Fibroblast of the conjunctiva (primary cell): ENCODE measurements around the gene HGFAC.

Source experiments
- DNase-seq: peaks from one replicate; pipeline ENCODE4 v3.0.0-alpha.2; 2010; ENCODE audit warnings: low read depth

The HGFAC gene

DNA sequence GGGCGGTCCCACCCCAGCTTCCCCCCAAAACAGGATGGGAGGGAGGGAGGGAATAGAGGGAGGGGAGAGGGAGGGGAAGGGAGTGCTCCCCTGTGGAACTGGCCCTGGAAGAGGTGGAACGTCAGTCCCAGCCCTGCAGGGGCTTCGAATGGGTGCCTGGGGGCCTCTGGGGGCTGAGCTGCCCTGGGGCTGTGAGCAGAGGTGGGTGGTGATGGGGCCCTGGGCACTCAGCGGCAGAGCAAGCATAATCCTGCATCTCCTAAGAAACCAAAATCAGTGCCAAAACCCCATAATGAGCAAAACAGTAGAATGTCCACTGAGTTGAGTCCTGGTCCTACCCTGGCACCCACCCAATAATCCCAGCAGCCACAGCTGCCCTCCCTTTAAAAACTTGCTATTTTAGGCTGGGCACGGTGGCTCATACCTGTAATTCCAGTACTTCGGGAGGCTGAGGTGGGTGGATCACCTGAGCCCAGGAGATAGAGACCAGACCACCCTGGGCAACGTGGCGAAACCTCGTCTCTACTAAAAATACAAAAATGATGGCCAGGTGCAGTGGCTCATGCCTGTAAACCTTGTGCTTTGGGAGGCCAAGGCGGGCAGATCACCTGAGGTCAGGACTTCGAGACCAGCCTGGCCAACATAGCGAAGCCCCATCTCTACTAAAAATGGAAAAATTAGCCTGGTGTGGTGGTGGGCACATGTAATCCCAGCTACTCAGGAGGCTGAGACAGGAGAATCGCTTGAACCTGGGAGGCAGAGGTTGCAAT, 32.4 kb downstream of the HGFAC start:
- DNase-seq = no peak

GRCh38 chr4:3475041-3475712, 33.4 kb downstream of the HGFAC start:
- DNase-seq = no peak

DNA sequence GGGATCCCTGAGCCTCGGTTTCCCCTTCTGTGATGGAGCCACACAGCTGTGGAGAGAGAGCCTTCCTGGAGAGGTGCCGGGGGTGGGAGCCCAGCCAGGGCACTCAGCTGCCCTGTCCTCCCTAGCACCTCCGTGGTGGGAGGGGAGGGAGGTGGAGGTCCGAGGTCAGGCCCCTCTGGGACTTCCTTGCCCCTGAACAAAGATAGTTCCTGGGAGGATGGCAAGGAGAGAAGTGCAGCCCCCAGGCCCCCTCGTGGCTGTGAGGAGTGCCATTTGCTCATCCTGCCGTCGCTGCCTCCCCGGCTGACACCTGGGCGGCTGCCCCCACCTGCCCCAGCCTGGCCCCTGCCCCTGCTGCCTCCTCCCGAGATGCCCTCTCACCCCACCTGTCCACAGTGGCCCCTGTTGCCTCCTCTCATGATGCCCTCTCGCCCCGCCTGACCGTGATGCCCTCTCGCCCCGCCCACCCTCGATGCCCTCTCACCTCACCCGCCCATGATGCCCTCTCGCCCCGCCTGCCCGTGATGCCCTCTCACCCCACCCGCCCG, 34.0 kb downstream of the HGFAC start:
- no peak for DNase-seq

DNA sequence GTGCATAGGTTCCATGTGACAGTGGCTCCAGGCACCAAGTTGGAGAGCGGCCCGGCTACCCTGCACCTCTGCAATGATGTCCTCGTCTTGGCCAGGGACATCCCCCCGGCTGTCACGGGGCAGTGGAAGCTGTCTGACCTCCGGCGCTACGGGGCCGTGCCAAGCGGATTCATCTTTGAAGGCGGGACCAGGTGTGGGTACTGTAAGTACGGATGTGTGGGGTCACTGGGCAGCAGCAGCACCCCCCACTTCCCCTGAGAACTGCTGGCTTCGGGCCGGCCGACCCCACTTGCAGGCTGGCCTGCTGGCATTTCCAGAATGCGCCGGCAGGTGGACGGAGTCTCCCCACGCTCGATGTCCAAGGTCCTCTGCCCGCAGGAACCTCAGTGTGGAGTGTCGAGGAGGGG, 34.6 kb downstream of the HGFAC start:
- no peak for DNase-seq

GRCh38 chr4:3476936-3477749, 35.4 kb downstream of the HGFAC start:
- DNase-seq = no peak

- DNase-seq = no peak
These were observed 36.1 kb downstream of the HGFAC start for GRCh38 chr4:3477750-3478430.

DNA sequence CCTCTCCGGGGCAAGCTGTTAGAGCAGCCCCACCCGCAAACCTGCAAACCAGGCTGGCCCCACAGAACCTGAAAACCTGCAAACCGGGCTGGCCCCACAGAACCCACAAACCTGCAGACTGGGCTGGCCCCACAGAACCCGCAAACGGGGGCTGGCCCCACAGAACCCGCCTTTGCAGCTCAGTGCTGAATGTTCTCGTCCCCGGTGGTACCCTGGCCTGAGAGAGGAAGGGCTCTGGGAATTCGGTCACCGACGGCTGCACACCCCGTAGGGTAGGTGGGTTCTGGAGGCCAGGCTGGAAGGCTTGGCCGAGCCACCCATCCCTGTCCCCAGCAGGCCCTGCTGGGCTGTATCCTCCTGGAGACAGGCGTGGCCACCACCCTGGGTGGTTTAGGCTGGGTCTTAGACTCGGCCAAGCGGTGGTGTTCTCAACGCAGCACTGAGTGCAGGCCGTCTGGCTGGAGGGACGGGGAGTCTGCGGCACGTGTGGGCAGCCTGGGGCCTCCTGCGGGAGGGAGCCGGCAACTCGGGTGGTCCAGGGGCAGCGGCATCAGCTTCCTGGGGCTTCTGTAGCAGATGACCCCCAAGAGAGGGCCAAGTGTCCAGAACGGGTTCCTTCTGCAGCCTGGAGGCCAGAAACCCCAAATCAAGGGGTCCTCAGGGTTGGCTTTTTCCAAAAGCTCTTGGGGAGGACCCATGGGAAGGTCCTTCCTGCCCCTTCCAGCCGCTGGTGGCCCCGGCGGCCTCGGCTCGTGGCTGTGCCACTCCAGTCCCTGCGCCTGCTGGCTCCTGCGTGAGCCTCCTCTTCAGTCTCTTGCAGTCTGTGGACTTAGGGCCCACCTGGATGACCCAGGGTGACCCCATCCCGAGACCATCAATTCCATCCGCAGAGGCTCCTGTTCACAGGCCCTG, 36.9 kb downstream of the HGFAC start:
- DNase-seq = no peak

DNA sequence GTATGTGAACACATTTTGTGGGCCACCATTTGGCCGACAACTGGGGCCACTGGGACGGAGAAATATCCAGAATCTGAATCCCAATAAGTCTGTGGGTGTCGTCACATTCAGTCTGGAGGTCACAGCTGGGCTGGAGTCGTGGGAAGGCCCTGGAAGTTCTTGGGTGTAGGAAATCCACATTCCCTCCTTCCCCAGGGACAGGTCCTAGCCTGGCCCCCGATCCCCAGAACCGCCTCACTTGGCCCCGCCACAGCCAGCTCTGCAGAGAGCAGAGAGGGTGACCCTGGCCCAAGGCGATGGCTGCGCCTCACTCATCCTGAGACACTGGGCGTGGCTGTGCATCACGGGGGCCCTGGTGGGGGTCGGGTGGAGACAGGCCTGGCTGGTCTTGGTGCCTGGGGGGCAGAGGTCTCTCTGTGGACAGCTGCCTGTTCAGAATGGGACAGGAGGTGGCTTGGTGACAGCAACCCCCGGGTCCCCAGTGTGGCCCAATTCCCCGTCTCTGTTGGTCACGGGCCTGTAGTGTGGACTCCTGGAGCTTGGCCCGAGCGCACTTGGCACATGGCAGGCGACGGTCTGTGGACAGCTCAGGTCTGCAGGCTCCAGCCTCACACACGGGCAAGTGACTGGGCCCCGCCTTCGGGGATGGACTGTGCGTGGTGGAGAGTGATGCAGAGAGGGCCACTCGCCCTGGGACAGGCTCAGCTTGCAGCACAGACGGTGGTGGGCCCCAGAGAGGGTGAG, 37.8 kb downstream of the HGFAC start:
- DNase-seq = no peak

- DNase-seq = peak; percentile 64
These were observed 38.9 kb downstream of the HGFAC start for GRCh38 chr4:3480528-3481112.

- DNase-seq = no peak
These were observed 39.4 kb downstream of the HGFAC start for GRCh38 chr4:3481113-3481531.

DNA sequence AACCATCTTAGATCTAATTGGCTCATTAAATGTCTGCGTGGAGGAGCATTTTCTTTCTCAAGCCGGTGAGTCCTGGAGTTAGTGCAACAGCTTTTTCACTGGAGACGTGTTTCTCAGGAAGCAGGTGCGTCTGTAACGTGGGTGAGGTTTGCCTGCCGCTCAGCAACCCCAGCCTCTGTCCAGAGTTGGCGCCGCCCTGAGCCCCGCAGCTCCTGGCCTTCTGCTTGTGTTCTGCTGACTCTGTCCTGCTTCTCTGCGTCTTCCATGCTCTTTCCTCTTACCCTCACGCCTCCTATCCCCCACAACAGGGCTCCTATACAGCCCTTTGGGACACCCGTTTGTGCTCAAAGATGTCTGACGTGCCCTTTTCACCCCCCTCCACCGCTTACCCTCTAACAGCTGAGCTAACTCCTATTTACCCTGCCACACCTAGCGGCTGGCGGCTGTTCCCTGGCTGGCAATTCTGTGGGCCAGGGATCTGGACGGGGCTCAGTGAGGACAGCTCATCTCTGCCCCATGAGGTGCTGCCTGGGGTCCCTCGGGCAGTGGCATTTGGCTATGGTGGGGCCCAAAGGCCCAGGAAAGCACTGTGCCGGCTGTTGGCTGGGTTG, 40.1 kb downstream of the HGFAC start:
- no peak for DNase-seq

GRCh38 chr4:3482707-3483106, 40.9 kb downstream of the HGFAC start:
- no peak for DNase-seq

- DNase-seq = no peak
These were observed 41.7 kb downstream of the HGFAC start for GRCh38 chr4:3483471-3483921.

DNA sequence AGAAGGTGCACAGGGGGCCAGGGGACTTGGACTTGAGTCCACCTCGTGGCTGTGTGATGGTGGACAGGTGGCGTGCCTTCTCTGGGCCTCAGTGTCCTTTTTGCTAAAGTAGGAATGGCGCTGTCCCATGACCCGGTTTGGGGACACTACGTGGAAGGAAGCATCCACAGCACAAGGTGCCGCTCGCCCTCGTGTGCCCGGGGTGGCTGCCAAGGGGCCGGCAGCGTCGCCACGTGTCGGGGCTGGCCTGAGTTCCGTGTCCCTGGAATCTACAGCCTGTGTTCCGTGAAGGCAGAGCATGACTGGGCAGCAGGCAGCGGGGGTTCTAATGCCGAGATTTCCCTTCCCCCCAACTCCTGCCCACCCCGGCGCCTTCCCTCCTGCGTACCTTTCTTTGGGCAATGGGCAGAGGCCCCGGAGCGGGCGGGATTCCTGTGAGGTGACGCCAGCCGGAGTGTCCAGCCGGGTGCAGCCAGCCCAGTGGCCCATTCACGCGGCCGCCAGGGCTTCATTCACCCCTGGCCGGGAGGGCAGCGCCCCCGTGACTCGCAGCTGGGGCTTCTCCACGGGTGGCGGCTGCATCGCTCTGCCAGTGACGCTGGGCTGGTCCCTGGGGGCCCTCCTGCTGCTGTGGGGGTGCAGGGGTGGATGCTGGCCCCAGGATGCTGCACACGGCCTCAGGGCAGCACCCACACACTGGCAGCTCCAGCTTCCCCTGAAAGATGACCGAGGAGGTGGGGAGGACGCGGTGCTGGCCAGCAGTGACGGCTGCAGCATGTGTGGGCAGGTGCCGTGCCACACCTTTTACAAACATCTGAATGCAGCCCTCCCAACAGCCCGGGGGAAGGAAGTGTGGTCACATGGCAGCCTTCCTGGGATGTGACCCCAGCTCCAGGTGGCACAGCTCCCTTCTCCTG, 42.5 kb downstream of the HGFAC start:
- DNase-seq = no peak

DNA sequence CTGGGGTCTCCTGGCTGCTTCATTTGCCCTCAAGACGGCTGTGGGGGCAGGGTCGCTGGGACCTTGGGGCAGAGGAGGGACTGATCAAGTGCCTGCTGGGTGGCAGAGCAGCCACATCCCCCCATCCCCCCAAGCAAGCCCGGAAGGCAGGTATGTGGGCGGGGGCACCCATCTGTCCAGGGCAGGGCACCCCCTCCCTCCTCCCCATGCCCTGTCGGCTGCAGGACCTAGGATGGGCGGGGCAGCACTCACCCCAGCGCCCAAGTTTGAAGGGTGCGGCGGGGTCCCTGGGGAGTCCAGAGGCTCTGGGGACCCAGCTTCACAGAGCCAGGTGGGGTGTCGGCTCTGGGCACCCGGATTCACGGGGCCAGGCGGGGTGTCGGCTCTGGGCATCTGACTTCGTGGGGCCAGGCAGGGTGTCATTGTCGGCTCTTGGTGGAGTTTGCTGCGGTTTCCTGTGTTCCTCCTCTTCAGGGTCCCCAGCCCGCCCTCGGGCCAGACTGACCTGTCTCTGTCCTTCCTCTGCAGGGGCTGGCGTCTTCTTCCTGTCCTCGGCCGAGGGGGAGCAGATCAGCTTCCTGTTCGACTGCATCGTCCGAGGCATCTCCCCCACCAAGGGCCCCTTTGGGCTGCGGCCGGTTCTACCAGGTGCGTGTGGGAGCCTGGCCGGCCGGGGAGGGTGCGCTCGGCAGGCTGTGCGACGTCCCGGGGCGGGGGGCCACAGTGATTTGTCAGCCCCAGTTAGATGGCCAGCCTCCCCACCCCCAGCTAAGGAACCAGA, 43.4 kb downstream of the HGFAC start:
- no peak for DNase-seq

DNA sequence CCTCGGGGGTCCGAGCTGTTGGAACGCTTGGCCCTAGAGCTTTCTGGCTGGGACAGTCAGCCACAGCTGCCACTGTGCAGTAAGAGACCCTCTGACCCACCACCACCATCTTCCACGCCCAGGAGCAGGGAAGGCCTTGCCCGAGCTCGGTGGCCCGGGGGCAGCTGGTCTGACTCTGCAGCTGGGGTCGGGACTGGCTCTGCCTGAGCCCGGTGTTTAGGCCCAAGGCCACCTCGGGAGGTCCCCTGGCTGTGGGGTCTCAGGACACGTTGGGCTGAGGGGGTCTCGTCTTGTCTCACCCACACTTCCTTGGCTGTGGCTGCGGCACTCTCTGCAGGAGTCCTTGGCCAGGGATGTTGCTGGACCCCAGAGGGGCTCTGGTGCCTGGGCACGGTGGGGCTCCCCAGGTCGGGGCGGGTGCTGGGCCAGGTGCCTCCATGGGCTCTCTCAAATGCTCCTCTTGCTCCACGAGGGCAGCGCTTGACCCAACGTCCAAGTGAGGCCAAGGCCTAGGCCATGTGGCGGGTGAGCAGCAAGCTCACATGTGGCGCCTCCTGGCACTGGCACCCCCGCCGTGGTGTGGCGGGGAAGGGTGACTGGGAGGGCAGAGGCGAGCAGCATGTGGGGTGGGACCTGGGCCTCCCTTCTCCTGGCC, 44.2 kb downstream of the HGFAC start:
- no peak for DNase-seq
